SKM-1 (cell line): Measurements from ENCODE around the gene KCNK7.
"Not testable (repeated sequence)": the region's sequence is repeated elsewhere in the genome, so short reads cannot be mapped to it uniquely, and the experiment has no call there.

Experiments
- DNase-seq: peaks from one replicate; lab custom pipeline; 2025; ENCODE audit not compliant: unreplicated experiment; lab: John Stamatoyannopoulos, UW

KCNK7 gene

GRCh38 chr11:65595543-65596281 is at the start of gene KCNK7:
Gene KCNK7 (minus strand): TSS chr11:65595800. CDS start chr11:65595772, 28 bp downstream.
- DNase-seq: no peak

GRCh38 chr11:65644837-65645236 is 49.2 kb upstream of the KCNK7 start:
- DNase-seq: no peak

- DNase-seq: no peak
Measured at GRCh38 chr11:65643971-65644370, 48.4 kb upstream of the KCNK7 start.

- no peak for DNase-seq
Measured at GRCh38 chr11:65642014-65642671, 46.5 kb upstream of the KCNK7 start.

- no peak for DNase-seq
Measured at GRCh38 chr11:65641297-65642013, 45.9 kb upstream of the KCNK7 start.

GRCh38 chr11:65640483-65641296 is 45.1 kb upstream of the KCNK7 start:
- DNase-seq: peak; percentile 63

GRCh38 chr11:65639623-65640482 is 44.3 kb upstream of the KCNK7 start:
- no peak for DNase-seq

GRCh38 chr11:65639228-65639597 is 43.6 kb upstream of the KCNK7 start:
- DNase-seq: not testable (repeated sequence)

- peak; percentile 35 for DNase-seq
Measured at GRCh38 chr11:65637794-65638419, 42.3 kb upstream of the KCNK7 start, which contains the start of gene SIPA1. Gene SIPA1 (plus strand): TSS chr11:65638101. CDS start chr11:65640922, 2,821 bp downstream.

- no peak for DNase-seq
Measured at GRCh38 chr11:65637032-65637557, 41.5 kb upstream of the KCNK7 start.

- DNase-seq: no peak
Measured at GRCh38 chr11:65636108-65637031, 40.8 kb upstream of the KCNK7 start.

- no peak for DNase-seq
Measured at GRCh38 chr11:65634905-65635731, 39.5 kb upstream of the KCNK7 start.

- DNase-seq: no peak
Measured at GRCh38 chr11:65634440-65634839, 38.8 kb upstream of the KCNK7 start.

- DNase-seq: no peak
Measured at GRCh38 chr11:65634109-65634436, 38.5 kb upstream of the KCNK7 start.

GRCh38 chr11:65633390-65634108 is 37.9 kb upstream of the KCNK7 start:
- DNase-seq: no peak

- no peak for DNase-seq
Measured at GRCh38 chr11:65630215-65630614, 34.6 kb upstream of the KCNK7 start.

GRCh38 chr11:65629579-65629978 is 34.0 kb upstream of the KCNK7 start:
- DNase-seq: no peak
